Activated T-helper 1 cell treated with Interleukin-2 at 50 U/mL for 16 hours (primary cell): ENCODE data around the gene TIMM23.

Experiments used
- DNase-seq: peaks from one replicate; pipeline ENCODE4 v3.0.0-alpha.2; 2020; ENCODE audit warnings: low read depth

TIMM23 gene

DNA sequence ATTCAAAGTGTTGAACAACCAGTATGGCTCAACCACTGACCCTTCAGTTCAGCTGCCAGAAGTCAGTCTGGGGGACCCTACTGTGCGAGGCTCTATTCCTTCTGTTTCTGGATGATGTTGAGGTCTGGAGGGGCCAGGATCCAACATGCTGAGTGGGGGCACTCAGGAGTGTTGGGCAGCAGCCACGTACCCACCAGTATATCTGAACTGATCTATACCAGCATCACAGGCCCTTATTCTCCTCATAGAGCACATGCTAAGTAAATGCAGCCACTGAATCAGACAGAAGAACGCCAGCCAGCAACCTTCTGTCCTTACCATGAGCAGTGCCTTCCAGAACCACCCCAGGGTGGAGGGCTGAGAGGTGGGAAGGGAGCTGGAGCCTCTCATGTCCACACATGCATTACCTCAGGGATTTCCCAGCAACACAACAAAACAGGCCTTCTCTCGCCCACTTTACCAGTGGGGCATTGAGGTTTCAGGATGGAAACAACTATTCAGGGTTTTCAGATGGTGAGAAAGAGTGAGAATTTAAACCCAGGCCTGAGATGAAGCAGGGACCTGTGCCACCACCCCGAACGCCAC is 80.6 kb downstream of the TIMM23 start:
- DNase-seq, result no peak
